HEK293 (cell line): ENCODE data around the gene GON7.

ENCODE experiments used
- REPIN1 ChIP-seq: fragments of 450-650 bp; formaldehyde crosslinking; IDR thresholded peaks from 2 replicates; pipeline ENCODE4 v1.5.1; 2017; ENCODE audit warnings: missing biosample characterization, missing genetic modification characterization, low read depth
- YY1 ChIP-seq: fragments of 450-650 bp; formaldehyde crosslinking; IDR thresholded peaks from 2 replicates; pipeline ENCODE4 v1.5.1; 2018; ENCODE audit warnings: missing biosample characterization, missing genetic modification characterization
- ZFP3 ChIP-seq: fragments of 450-650 bp; formaldehyde crosslinking; IDR thresholded peaks from 2 replicates; pipeline ENCODE4 v1.5.1; 2016; ENCODE audit warnings: low read depth, missing biosample characterization, missing genetic modification characterization
- ZNF138 ChIP-seq: fragments of 450-650 bp; formaldehyde crosslinking; IDR thresholded peaks from 2 replicates; pipeline ENCODE4 v1.5.1; 2016; ENCODE audit warnings: missing biosample characterization, missing genetic modification characterization, borderline replicate concordance
- ZNF311 ChIP-seq: fragments of 450-650 bp; formaldehyde crosslinking; IDR thresholded peaks from 2 replicates; pipeline ENCODE4 v1.5.1; 2017; ENCODE audit warnings: missing biosample characterization, missing genetic modification characterization, borderline replicate concordance
- TF ChIP-seq, protein P1 (sequence below): fragments of 450-650 bp; formaldehyde crosslinking; IDR thresholded peaks from 2 replicates; pipeline ENCODE4 v1.5.1; 2016; ENCODE audit warnings: missing biosample characterization, missing genetic modification characterization
- TF ChIP-seq, protein P2 (sequence below): fragments of 450-650 bp; formaldehyde crosslinking; IDR thresholded peaks from 2 replicates; pipeline ENCODE4 v1.5.1; 2016; ENCODE audit warnings: missing biosample characterization, missing genetic modification characterization

DNA sequence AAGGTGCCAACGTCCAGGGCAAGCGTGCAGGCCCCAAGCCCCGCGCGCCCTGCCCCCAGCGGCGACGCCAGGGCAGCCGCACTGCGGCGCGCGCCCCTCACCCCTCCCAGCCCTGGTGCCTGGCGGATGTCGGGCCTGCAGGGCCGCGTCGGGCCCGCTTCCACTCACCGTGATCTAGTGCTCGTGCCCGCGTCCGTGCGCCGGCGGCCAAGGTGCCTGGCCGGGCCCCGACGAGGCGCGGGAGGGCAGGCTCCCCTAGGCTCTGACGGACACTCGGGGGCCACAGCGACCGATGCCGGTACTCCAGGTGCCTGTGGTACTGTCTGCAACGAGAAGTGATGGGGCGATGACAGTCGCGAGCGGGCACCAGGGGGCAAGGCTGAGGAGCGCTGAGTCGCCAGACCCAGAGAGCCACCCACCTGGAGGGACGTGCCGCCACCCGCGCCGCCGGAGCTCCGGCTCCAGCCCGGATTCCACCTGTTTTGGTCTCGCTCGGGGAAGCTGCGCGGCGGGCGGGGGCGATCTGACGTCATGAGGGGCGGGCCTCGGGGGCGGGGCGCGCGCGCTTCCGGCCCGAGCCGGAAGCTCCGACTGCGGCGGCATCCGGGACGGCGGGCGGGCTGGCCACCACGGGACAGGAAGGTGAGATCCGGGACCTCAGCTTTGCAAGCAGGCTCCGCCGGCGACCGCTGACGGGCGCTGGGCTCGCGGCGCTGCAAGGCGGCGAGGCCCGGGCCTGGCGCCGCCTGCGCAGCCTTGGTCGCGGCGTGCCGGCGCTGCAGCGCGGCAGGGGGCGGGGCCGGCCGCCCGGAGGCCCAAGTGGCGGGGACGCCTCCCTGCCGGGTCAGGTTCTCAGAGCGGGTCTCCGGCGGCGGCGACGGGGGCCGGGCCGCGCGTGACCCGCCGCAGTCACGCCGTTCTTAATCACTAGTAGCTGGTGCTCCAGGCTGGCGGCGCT, 22.2 kb downstream of the GON7 start, which contains the start of the genes LYSET and MOAP1:
- TF ChIP-seq, protein P1, sequence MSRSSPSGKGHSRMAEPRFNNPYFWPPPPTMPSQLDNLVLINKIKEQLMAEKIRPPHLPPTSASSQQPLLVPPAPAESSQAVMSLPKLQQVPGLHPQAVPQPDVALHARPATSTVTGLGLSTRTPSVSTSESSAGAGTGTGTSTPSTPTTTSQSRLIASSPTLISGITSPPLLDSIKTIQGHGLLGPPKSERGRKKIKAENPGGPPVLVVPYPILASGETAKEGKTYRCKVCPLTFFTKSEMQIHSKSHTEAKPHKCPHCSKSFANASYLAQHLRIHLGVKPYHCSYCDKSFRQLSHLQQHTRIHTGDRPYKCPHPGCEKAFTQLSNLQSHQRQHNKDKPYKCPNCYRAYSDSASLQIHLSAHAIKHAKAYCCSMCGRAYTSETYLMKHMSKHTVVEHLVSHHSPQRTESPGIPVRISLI (tag by site-specific recombination): no peak
- TF ChIP-seq YY1 (tag by site-specific recombination) (peak; percentile 59; the same call in 1 of the 2 replicates), ZNF311 (no peak), ZFP3 (tag by site-specific recombination) (no peak), ZNF138 (tag by site-specific recombination) (no peak), REPIN1 (tag by site-specific recombination) (peak; percentile 87; the same call in 1 of the 2 replicates)
- TF ChIP-seq, protein P2, sequence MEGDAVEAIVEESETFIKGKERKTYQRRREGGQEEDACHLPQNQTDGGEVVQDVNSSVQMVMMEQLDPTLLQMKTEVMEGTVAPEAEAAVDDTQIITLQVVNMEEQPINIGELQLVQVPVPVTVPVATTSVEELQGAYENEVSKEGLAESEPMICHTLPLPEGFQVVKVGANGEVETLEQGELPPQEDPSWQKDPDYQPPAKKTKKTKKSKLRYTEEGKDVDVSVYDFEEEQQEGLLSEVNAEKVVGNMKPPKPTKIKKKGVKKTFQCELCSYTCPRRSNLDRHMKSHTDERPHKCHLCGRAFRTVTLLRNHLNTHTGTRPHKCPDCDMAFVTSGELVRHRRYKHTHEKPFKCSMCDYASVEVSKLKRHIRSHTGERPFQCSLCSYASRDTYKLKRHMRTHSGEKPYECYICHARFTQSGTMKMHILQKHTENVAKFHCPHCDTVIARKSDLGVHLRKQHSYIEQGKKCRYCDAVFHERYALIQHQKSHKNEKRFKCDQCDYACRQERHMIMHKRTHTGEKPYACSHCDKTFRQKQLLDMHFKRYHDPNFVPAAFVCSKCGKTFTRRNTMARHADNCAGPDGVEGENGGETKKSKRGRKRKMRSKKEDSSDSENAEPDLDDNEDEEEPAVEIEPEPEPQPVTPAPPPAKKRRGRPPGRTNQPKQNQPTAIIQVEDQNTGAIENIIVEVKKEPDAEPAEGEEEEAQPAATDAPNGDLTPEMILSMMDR (tag by site-specific recombination): peak; percentile 75
